ENCODE measurements around the gene THTPA.
"Not testable (repeated sequence)": the region's sequence is repeated elsewhere in the genome, so short reads cannot be mapped to it uniquely, and the experiment has no call there.

Gene THTPA

GRCh38 chr14:23568021-23568599 is 12.0 kb downstream of the THTPA start:
- peak; percentile 70 for DNase-seq

DNA sequence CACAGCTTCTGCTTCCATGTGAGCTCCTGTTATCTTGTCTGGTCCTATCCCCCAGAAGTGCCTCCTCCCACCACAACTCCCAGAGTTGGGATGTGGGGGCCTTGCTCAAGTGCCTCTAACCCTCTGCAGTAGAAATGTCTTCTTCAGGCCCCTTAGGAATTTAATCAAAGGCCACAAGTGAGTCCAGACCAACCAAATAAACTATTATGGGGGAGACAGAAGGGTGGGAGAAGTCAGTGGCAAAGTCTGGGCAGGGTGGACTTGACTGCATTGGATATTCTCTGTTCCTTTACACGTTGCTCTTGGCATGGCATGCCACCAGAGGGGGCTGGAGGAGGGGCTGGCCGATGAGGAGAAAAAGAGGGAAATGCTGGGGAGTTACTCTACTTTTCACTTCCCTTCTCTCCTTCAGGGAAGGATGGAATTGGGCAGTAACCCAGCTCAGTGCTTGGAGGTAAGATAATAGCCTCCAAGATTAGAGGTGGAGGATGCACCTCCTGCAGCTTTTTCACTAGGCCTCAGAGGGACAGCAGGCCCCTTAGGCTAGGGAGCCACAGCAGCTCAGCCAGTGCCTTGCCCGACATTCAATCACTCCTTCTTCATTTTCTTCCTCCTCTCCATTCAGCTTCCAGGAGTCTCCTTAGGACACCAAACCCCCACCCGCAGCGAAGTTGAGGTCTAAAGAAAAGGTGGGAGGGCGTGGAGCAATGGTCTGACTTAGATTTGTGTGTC is 12.7 kb downstream of the THTPA start:
- DNase-seq = peak; percentile 61

GRCh38 chr14:23569443-23570151 is 13.5 kb downstream of the THTPA start:
- DNase-seq = peak; percentile 98

GRCh38 chr14:23570806-23571483 is 14.9 kb downstream of the THTPA start:
- DNase-seq = no peak

DNA sequence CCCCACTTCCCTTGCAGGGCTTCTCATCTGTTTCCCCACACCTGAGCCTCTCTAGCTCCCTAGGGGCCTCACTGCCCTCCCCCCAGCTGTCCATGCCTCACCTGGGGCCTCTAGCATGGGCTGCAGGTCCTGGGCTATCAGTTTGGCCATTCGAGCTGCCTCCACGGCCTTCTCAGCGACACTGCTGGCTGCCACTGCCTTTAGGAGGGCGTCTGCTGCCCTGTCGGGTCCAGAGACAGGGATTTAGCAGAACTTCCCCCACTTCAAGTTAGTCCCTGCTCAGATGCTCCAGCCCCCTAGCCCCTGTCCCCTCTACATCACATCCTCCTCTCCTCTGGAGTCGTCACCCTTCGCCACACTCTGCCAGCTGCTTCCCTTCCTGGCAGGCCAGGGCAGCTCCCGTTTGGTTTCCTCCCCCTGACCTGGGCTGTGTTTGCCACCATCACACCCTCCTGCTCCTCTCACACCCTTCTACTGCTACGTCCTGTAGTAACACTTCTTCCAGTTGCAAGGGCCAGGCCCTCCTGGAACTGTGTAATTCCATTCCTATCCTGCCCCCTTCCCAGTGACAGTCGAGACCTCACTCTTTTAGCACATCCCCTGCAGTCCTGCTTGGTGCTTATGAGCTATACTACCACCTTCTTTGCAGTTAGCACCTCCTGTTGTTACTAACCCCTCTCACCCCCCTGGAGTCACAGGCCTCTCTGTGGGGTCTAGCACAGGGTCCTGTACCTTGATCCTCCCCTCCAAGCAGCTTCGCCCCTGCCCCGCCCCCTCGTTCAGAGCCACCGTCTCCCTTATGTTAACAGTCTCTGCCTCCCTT is 15.8 kb downstream of the THTPA start:
- peak; percentile 47 for DNase-seq

DNA sequence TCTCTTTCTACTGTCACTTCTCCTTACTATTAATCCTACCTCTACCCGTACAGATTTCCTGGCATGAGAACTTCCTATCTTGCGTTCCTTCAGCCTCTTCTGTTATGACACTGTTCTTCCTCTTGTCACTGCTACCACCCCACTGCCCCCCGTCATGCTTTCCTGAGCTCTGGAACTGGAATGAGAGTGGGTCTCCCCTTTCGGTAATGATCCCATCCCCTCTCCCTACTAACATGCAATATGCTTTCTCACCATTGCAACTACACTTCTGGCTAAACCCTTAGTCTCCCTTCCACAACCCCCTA is 16.4 kb downstream of the THTPA start:
- no peak for DNase-seq

DNA sequence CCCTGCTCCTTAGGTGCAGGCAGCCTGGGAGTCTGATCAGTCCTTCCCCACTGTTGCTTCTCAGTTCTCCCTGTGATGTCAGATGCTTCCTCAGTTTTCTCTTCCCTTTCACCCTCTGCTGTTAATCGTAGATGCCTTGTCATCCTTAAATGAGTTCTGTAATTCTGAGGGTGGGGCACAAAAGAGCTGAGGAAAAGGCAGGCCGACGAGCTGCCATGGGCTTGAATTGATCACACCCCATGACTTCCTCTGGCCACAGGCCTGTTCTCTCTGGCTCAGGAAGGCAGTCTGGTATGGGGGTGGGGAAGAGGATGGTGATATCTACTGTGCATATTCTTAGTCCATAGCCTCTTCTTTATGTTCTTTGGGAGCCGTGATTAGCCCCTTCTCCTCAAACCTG is 16.8 kb downstream of the THTPA start:
- DNase-seq = no peak

DNA sequence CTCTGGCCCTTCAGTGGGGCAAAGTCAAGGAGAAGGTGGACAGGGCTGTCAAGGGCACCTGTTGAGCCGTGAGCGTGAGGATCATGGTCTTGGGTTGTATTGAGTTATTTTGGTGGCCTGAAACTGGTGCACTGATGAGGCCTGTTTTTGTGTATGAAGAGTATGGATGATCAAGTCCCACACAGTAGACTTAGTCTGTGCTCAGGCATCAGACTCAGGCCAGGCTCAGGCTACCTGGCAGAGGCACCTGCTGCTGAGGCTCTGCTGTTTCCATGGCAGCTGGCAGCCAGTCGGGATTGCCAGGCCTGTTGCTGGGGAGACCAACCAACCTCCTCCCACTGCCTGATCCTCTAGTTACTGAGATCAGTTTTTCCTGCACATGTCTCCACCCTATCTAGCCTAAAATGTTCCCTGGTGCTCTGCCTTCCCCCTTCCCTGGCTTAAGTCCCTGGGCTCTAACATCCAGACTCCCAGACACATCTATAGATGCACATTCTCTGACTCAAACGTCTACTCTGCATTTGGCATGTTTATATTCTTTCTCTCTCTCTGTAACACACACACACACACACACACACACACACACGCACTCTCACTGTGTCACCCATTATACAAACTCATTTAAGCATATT is 17.4 kb downstream of the THTPA start:
- peak; percentile 80 for DNase-seq

DNA sequence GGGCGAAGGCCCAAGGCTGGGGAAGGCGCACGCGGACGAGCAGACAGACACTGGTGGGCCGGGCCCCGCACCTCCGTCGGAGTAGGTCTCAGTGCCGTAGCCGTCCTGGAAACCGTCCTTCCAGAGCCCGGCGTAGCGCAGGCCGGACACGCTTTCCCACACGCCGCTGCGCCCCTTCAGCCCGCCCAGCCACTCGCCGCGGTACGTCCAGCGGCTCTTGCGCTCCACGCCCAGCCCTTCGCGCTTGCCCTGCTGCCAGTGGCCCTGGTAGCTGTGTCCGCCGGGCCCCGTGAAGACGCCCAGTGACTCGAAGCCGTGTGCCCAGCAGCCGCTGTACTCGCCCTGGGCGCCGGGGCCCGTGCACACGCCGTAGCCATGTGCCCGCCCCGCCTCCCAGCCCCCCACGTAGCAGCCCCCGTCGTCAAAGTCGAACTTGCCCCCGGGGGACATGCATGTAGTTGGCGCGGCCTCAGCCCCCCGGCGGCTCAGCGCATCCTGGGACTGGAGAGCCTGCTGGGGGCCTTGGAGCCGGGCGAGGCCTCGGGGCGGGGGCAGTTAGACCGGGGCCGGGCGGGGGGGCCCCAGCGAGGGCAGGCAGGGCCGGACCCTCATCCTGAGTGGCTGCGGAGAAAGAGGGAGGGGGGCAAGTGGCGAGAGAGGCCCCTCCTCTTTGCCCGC is 21.1 kb downstream of the THTPA start:
- DNase-seq = no peak

- DNase-seq = no peak
Observed at GRCh38 chr14:23577710-23578392, 21.8 kb downstream of the THTPA start.

DNA sequence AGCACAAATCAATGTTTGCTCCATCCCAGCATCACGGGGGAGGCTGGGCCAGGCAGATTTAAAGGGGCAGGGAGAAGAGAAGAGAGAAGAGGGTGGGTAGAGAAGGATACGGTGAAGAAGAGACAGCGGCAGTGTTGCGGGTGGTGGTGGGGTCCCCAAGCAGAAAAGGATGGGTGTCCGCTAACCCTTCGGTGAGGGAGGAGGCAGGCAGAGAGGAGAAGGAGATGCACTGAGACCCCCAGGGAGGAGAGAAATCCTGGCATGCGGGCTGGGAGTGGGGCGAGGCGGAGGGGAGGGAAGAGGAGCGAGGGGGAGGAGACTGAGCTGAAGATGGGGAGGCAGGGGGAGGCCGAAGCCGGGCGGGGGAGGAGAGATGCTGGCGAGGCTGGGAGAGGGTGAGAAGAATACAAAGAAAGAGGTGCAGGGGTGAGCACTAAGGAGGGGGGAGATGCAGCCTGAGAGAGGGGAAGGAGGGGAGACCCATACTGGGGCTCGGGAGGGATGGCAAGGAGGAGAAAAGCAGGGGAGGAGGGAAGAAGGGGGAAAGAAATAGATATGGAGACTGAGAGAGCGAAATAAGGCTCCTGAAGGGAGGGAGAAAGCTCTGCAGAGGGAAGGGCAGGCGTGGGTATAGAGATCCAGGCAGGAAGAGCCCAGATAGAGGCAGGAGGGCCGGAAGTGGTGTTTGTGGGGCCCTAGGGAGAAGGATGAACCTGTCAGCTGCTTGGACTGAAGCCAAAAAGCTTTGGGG is 22.7 kb downstream of the THTPA start, which contains the start of gene JPH4:
JPH4 (minus strand) TSS at position 231 of the 751 bp plus-strand sequence. CDS start 1,337 bp downstream, outside the sequence.
- DNase-seq = no peak

GRCh38 chr14:23579311-23579630 is 23.2 kb downstream of the THTPA start:
- DNase-seq = no peak

- DNase-seq = no peak
Observed at GRCh38 chr14:23579739-23580138, 23.7 kb downstream of the THTPA start.

GRCh38 chr14:23580152-23580926 is 24.3 kb downstream of the THTPA start:
- no peak for DNase-seq

GRCh38 chr14:23580948-23581281 is 24.8 kb downstream of the THTPA start:
- DNase-seq = no peak

DNA sequence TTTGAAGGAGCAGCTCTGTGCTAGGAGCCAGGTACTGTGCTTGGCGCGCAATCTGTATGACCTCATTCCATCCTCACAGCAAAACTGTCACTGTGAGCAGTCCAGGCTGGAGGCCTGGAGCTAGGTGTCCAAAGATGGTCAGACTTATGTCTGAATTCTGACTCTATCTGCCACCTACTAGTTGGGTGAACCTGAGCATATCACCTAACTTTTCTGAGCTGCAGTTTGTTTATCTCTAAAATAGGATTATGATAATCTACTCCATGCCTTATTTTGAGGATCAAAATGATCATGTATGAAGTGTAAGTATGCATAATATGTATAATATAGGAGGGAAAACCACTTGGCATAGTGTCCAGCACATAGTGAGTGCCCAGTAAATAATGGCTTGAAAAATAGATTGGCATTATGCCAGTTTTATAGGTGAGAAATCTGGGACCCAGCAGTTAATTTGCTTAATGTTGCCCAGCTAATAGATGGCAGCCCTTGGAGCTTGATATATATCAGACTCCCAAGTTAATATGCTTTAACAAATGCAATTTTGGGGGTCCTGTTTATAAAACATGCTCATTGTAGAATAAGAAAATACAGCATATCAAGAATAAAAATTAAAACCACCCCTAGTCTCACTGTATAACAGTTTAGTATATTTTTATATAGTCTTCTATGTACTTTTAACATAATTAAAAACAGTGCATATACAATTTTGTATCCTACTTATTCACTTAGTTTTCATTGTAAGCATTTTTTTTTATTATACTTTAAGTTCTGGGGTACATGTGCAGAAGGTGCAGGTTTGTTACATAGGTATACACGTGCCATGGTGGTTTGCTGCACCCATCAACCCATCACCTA is 27.1 kb downstream of the THTPA start:
- no peak for DNase-seq

DNA sequence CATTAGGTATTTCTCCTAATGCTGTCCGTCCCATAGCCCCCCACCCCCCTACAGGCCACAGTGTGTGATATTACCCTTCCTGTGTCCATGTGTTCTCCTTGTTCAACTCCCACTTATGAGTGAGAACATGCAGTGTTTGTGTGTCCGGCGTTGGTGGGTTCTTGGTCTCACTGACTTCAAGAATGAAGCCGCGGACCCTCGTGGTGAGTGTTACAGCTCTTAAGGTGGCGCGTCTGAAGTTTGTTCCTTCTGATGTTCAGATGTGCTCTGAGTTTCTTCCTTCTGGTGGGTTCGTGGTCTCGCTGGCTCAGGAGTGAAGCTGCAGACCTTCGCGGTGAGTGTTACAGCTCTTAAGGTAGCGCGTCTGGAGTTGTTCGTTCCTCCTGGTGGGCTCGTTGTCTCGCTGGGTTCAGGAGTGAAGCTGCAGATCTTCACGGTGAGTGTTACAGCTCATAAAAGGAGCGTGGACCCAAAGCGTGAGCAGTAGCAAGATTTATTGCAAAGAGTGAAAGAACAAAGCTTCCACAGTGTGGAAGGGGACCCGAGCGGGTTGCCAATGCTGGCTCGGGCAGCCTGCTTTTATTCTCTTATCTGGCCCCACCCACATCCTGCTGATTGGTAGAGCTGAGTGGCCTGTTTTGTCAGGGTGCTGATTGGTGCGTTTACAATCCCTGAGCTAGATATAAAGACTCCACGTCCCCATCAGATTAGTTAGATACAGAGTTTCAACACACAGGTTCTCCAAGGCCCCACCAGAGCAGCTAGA is 27.9 kb downstream of the THTPA start:
- DNase-seq = not testable (repeated sequence)
